Ishikawa (cell line): ENCODE results near the gene SPAG5.

Experiments
- CREB1 ChIP-seq: IDR thresholded peaks from 2 replicates; pipeline ENCODE4 v1.6.1; 2012; ENCODE audit warnings: low read depth
- EGR1 ChIP-seq: IDR thresholded peaks from 2 replicates; pipeline ENCODE4 v1.6.1; 2012
- MAX ChIP-seq: IDR thresholded peaks from 2 replicates; pipeline ENCODE4 v1.6.1; 2012
- NFIC ChIP-seq: IDR thresholded peaks from 2 replicates; pipeline ENCODE4 v1.6.1; 2012
- TAF1 ChIP-seq: IDR thresholded peaks from 2 replicates; pipeline ENCODE4 v1.6.1; 2012; ENCODE audit warnings: low read depth, mild to moderate bottlenecking

GRCh38 chr17:28599311-28600184 is 723 bp upstream of the SPAG5 start:
- TF ChIP-seq EGR1 = no peak
- TF ChIP-seq NFIC = no peak
- TF ChIP-seq MAX = no peak
- TF ChIP-seq TAF1 = no peak
- no peak for TF ChIP-seq CREB1
